Stimulated activated CD8-positive, alpha-beta memory T cell treated with anti-CD3 and anti-CD28 coated beads, Interleukin-4, amount 100 ng/mL, for 1 hour (primary cell): ENCODE results near the gene TMEFF2.

Experiments
- DNase-seq, 2 donors: peaks; one replicate each; pipeline ENCODE4 v3.0.0-alpha.2; 2020; ENCODE audit warnings: low read depth in 2 of 2, low spot score in 1 of 2

Gene TMEFF2

GRCh38 chr2:192017844-192018243, 176.9 kb downstream of the TMEFF2 start:
- DNase-seq, result no peak

GRCh38 chr2:192016265-192016664, 178.5 kb downstream of the TMEFF2 start:
- DNase-seq, result no peak

- DNase-seq, result no peak
Observed at GRCh38 chr2:192013211-192013610, 181.5 kb downstream of the TMEFF2 start.

GRCh38 chr2:192011196-192011595, 183.5 kb downstream of the TMEFF2 start:
- DNase-seq, result no peak

GRCh38 chr2:192010073-192010472, 184.7 kb downstream of the TMEFF2 start:
- DNase-seq, result no peak

GRCh38 chr2:192007581-192008228, 187.0 kb downstream of the TMEFF2 start:
- DNase-seq, result no peak

- DNase-seq, result no peak
Observed at GRCh38 chr2:192005211-192005610, 189.5 kb downstream of the TMEFF2 start.

GRCh38 chr2:192004188-192004963, 190.4 kb downstream of the TMEFF2 start:
- DNase-seq, result no peak

- DNase-seq, result no peak
Observed at GRCh38 chr2:192002418-192002817, 192.3 kb downstream of the TMEFF2 start.

GRCh38 chr2:192000196-192000980, 194.3 kb downstream of the TMEFF2 start:
- no peak for DNase-seq

GRCh38 chr2:191999101-191999841, 195.5 kb downstream of the TMEFF2 start:
- DNase-seq, result no peak

- no peak for DNase-seq
Observed at GRCh38 chr2:191995285-191995684, 199.4 kb downstream of the TMEFF2 start.

- DNase-seq, result no peak
Observed at GRCh38 chr2:191994749-191995148, 200.0 kb downstream of the TMEFF2 start.

GRCh38 chr2:191991442-191991841, 203.3 kb downstream of the TMEFF2 start:
- no peak for DNase-seq

GRCh38 chr2:191985740-191986139, 209.0 kb downstream of the TMEFF2 start:
- no peak for DNase-seq

GRCh38 chr2:191983591-191983990, 211.1 kb downstream of the TMEFF2 start:
- DNase-seq, result no peak

GRCh38 chr2:191983186-191983585, 211.5 kb downstream of the TMEFF2 start:
- no peak for DNase-seq

GRCh38 chr2:191981706-191982105, 213.0 kb downstream of the TMEFF2 start:
- DNase-seq, result no peak

GRCh38 chr2:191980483-191980882, 214.2 kb downstream of the TMEFF2 start:
- DNase-seq, result no peak

- no peak for DNase-seq
Observed at GRCh38 chr2:191979221-191979730, 215.5 kb downstream of the TMEFF2 start.

GRCh38 chr2:191977754-191978153, 217.0 kb downstream of the TMEFF2 start:
- no peak for DNase-seq
